ENCODE results near the gene ANAPC1.
"Not testable (repeated sequence)": the region's sequence is repeated elsewhere in the genome, so short reads cannot be mapped to it uniquely, and the experiment has no call there.

The ANAPC1 gene

DNA sequence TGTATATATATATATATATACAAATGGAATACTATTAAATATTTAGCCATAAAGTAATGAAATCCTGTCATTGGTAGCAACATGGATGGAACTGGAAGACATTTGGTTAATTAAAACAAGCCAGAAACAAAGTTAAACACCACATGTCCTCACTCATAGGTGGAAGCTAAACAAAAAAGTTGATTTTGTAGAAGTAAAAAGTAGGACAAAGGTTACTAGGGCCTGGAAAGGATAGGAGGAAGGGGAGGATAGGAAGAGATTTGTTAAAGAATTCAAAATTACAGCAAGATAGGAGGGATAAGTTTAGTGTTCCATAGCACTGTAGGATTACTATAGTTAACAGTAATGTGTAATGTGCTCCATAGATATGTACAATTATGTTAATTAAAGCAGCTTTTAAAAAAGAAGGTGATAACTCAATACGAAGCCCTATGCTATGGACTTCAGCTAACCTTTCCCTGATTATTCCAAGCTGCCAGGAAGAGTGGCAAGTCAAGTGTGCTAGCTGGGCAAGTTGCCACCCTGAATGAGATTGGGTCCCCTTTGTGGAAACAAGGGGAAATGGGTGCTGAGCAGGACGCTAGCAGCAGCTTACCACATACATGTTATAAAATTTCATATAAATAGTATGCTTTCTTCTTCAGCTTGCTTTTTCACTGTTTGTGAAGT, 26.8 kb upstream of the ANAPC1 start:
- DNase-seq (ENCODE audit: low read depth): no peak
- TF ChIP-seq, protein P1, sequence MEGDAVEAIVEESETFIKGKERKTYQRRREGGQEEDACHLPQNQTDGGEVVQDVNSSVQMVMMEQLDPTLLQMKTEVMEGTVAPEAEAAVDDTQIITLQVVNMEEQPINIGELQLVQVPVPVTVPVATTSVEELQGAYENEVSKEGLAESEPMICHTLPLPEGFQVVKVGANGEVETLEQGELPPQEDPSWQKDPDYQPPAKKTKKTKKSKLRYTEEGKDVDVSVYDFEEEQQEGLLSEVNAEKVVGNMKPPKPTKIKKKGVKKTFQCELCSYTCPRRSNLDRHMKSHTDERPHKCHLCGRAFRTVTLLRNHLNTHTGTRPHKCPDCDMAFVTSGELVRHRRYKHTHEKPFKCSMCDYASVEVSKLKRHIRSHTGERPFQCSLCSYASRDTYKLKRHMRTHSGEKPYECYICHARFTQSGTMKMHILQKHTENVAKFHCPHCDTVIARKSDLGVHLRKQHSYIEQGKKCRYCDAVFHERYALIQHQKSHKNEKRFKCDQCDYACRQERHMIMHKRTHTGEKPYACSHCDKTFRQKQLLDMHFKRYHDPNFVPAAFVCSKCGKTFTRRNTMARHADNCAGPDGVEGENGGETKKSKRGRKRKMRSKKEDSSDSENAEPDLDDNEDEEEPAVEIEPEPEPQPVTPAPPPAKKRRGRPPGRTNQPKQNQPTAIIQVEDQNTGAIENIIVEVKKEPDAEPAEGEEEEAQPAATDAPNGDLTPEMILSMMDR (conservative IDR thresholded peaks at IDR 0.05; ENCODE audit: low read depth, low read length): no peak
- no peak overlapping the region for H3K4me3 ChIP-seq (ENCODE audit: low read length)

DNA sequence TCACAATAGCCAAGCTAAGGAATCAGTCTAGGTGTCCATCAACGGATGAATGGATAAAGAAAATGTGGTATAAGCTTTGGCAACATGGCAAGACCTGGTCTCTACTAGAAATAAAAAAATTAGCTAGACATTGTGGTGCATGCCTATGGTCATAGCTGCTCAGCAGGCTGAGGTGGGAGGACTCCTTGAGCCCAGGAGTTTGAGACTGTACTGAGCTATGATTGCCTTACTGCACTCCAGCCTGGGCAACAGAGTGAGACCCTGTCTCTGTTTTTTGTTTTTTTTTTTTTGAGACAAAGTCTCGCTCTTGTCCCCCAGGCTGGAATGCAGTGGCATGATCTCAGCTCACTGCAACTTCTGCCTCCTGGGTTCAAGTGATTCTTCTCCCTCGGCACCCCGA, 26.0 kb upstream of the ANAPC1 start:
- not testable (repeated sequence) for H3K4me3 ChIP-seq (ENCODE audit: low read length); DNase-seq (ENCODE audit: low read depth)

DNA sequence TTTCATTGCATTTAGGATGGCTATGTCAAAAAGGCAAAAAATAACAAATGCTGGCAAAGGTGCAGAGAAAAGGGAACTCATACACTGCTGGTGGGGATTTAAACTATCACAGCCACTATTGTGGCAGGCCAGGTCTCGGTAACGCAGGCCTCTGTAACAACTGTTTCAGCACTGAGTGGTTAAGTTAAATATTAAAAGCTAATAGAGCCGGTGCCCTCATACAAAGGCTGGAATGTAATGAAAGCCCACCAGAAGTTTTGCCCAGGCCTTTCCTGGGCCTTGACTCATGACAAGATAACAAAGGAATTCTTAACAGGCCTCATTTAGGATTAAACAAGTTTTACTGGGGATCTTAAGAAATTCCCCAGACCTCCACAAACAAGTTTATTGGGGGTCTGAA, 25.1 kb upstream of the ANAPC1 start:
- DNase-seq (ENCODE audit: low read depth): no peak
- no peak overlapping the region for H3K4me3 ChIP-seq (ENCODE audit: low read length)
- TF ChIP-seq, protein P1 (conservative IDR thresholded peaks at IDR 0.05; ENCODE audit: low read depth, low read length): no peak

DNA sequence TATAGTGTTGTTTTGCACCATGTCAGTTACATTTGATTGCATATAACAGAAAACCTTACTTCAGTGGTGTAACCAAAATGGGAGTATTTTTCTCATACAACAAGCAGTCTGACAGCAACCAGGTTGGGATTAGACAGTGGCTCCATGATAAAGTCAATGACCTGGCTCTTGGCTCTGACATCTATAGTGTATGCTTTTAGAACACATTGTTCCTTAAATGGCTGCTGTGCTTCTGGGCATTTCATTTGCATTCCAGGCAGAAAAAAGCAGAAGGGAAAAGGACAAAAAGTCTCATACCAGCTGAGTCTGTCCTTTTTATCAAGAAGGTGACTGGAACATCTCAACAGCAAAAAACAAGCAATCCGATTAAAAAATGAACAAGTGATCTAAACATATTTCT, 24.6 kb upstream of the ANAPC1 start:
- DNase-seq (ENCODE audit: low read depth): no peak
- TF ChIP-seq, protein P1 (conservative IDR thresholded peaks at IDR 0.05; ENCODE audit: low read depth, low read length): no peak
- no peak overlapping the region for H3K4me3 ChIP-seq (ENCODE audit: low read length)

DNA sequence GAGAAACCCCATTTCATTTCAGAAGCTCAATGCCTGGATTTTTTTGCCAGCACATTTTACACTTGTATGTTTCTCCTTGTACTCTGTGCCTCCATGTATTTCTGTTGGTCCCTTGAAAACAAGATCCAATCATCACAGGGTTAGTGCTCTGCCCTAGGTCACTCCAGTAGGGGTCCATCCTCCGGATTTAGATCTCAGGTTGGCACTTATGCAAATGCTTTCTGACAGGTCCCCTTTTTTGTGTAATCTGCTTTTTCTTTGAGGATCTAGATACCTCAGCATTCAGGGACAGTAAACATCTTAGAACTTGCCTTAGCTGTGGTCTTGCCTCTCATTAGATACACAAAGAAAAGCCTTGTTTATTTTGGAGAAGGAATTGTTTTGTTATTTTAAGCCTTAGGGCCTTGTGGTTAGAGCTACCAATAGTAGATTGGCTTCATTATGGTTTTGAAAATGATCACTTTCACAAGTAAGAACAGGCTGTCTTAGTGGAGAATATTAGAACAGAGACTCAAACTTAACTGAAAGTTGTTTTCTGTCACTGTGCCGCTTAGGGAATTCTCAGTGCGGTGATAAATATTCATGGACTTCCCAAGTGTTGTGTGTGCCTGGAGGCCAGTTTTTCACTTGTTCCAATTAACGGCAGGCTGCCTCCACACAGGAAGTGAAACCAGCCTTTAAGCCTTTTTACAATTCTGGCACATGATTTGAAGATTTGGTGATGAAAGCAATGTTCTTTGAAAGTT, 22.2 kb upstream of the ANAPC1 start:
- no peak for DNase-seq (ENCODE audit: low read depth)
- TF ChIP-seq, protein P1 (conservative IDR thresholded peaks at IDR 0.05; ENCODE audit: low read depth, low read length): no peak

DNA sequence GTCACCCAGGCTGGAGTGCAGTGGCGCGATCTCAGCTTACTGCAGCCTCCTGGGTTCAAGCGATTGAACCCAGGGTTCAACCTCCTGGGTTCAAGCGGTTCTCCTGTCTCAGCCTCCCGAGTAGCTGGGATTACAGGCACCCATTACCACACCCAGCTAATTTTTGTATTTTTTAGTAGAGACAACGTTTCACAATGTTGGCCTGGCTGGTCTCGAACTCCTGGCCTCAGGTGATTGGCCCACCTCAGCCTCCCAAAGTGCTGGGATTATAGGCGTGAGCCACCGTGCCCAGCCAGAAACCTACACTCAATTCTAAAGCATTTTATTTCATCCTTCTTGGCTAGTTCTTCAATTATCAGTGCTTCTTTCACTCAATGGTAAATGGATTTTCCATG, 21.5 kb upstream of the ANAPC1 start:
- not testable (repeated sequence) for H3K4me3 ChIP-seq (ENCODE audit: low read length); DNase-seq (ENCODE audit: low read depth)

More for the DNA sequence above, 22.2 kb upstream of the ANAPC1 start:
- H3K4me3 ChIP-seq (ENCODE audit: low read length): no peak overlapping the region

DNA sequence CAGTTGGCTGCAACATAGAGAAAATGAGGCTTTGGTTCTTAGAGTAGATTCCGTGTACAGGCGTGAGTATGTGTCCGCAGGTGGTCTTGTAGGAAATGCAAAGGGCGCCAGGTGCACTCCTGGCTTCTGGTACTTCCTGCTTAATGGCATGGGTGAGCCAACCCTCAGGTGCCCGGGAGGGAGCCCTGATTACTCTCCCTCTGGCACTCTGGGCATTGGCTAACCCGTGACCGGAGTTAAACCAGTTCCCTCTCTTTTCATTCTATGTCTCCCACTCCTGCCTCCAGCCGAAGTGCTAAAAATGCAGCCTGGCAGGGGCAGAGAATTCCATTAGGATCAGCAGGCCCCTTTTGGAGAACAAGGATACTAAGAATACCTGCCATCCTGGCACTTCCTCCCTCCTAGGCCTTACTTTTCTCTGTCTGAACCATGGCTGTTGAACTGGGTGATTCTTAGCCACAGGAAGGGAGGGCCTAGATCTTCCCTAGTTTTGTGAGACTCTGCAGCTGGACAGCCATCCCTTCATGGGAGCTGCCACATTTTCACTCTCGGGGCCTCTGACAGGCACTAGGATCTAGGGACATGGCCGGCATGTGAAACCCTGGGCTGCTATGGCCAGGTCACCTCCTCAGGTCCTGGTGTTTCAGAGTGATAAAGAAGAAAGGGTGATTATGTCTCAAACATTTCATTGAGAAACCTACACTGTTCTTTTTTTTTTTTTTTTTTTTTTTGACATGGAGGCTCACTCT, 20.9 kb upstream of the ANAPC1 start:
- TF ChIP-seq, protein P1 (conservative IDR thresholded peaks at IDR 0.05; ENCODE audit: low read depth, low read length): no peak
- no peak for DNase-seq (ENCODE audit: low read depth)
- no peak overlapping the region for H3K4me3 ChIP-seq (ENCODE audit: low read length)

Data from retinal pigment epithelial cell (primary cell).